Neural cell (in vitro differentiated cells): ENCODE results near the gene TRPT1. TPM values are rescaled to one million over a fixed set of nuclear protein-coding genes. Genes with fewer than 3 reads are reported as not detected.

Experiments used
- H2AFZ ChIP-seq: fragments of 200-600, 300-800 bp; sonication (generic), shearing (Covaris generic); 2 replicates; pipeline ENCODE4 v1.6.0; 2014; ENCODE audit warnings: low read depth, mild to moderate bottlenecking, antibody characterized with exemption, low read length, moderate library complexity
- H3F3A ChIP-seq: fragments of 200-600 bp; shearing (Covaris generic); 2 replicates; pipeline ENCODE4 v1.6.1; 2016; ENCODE audit warnings: mild to moderate bottlenecking, moderate library complexity, mixed read lengths, antibody characterized with exemption, low read length; ENCODE audit not compliant: insufficient read depth, poor library complexity, severe bottlenecking
- H3K27ac ChIP-seq: fragments of 200-600, 300-800 bp; sonication (generic), shearing (Covaris generic); 2 replicates; pipeline ENCODE4 v1.5.1; 2014; ENCODE audit warnings: mild to moderate bottlenecking, low read length, moderate library complexity
- H3K27me3 ChIP-seq: fragments of 300-800, 200-600 bp; sonication (generic), shearing (Covaris generic); 2 replicates; pipeline ENCODE4 v1.6.0; 2014; ENCODE audit warnings: mild to moderate bottlenecking, low read depth, low read length, moderate library complexity; ENCODE audit not compliant: insufficient read depth
- H3K36me3 ChIP-seq: fragments of 300-800, 200-600 bp; sonication (generic), shearing (Covaris generic); 2 replicates; pipeline ENCODE4 v1.5.1; 2014; ENCODE audit warnings: mild to moderate bottlenecking, antibody characterized with exemption, low read length, moderate library complexity; ENCODE audit not compliant: insufficient read depth
- H3K4me2 ChIP-seq: fragments of 300-800, 200-600 bp; sonication (generic), shearing (Covaris generic); 2 replicates; pipeline ENCODE4 v1.6.0; 2014; ENCODE audit warnings: mild to moderate bottlenecking, low read length
- H3K4me3 ChIP-seq: fragments of 300-800, 200-600 bp; sonication (generic), shearing (Covaris generic); 2 replicates; pipeline ENCODE4 v1.5.1; 2014; ENCODE audit warnings: mild to moderate bottlenecking, low read length, moderate library complexity
- H3K79me2 ChIP-seq: fragments of 200-600 bp; shearing (Covaris generic); replicated peaks from 2 replicates; pipeline ENCODE4 v1.6.0; 2014; ENCODE audit warnings: mild to moderate bottlenecking, low read length, moderate library complexity; ENCODE audit not compliant: insufficient read depth
- H3K9ac ChIP-seq: fragments of 300-800, 200-600 bp; sonication (generic), shearing (Covaris generic); 2 replicates; pipeline ENCODE4 v1.6.1; 2016; ENCODE audit warnings: mild to moderate bottlenecking, low read length, mixed read lengths
- H3K9me2 ChIP-seq: fragments of 200-600 bp; shearing (Covaris generic); 2 replicates; pipeline ENCODE4 v1.6.1; 2016; ENCODE audit warnings: mild to moderate bottlenecking, low read length, mixed read lengths; ENCODE audit not compliant: insufficient read depth
- H3K9me3 ChIP-seq: fragments of 200-600, 300-800 bp; sonication (generic), shearing (Covaris generic); 2 replicates; pipeline ENCODE4 v1.6.1; 2016; ENCODE audit warnings: mild to moderate bottlenecking, mixed run types, low read length, moderate library complexity, mixed read lengths
- H4K20me1 ChIP-seq: fragments of 200-600 bp; shearing (Covaris generic); 2 replicates; pipeline ENCODE4 v1.6.1; 2016; ENCODE audit warnings: mild to moderate bottlenecking, mixed run types; ENCODE audit not compliant: insufficient read depth
- EP300 ChIP-seq: fragments of 450-650 bp; conservative IDR thresholded peaks from 2 replicates; pipeline ENCODE4 v1.6.1; 2014; ENCODE audit warnings: antibody characterized with exemption, mild to moderate bottlenecking, moderate library complexity; ENCODE audit not compliant: poor library complexity, severe bottlenecking
- EZH2 ChIP-seq: fragments of 200-600, 300-800 bp; shearing (Covaris generic), sonication (generic); IDR thresholded peaks from 2 replicates; pipeline ENCODE4 v1.6.1; 2014; ENCODE audit warnings: antibody characterized with exemption, low read length, borderline replicate concordance, mild to moderate bottlenecking; ENCODE audit not compliant: insufficient read depth, poor library complexity, severe bottlenecking
- MXI1 ChIP-seq: fragments of 450-650 bp; conservative IDR thresholded peaks from 2 replicates; pipeline ENCODE4 v1.6.1; 2014; ENCODE audit warnings: antibody characterized with exemption, mild to moderate bottlenecking; ENCODE audit not compliant: poor library complexity, severe bottlenecking
- POLR2AphosphoS5 ChIP-seq: IDR thresholded peaks from 2 replicates; pipeline ENCODE4 v1.6.1; 2012
- RAD21 ChIP-seq: fragments of 450-650 bp; conservative IDR thresholded peaks from 2 replicates; pipeline ENCODE4 v1.6.1; 2014; ENCODE audit warnings: antibody characterized with exemption, mild to moderate bottlenecking, moderate library complexity
- SMC3 ChIP-seq: fragments of 450-650 bp; conservative IDR thresholded peaks from 2 replicates; pipeline ENCODE4 v1.6.1; 2014; ENCODE audit warnings: antibody characterized with exemption, mild to moderate bottlenecking, moderate library complexity; ENCODE audit not compliant: poor library complexity
- TAF1 ChIP-seq: IDR thresholded peaks from 2 replicates; pipeline ENCODE4 v1.6.1; 2012; ENCODE audit warnings: low read depth
- polyA plus RNA-seq: library from polyadenylated mRNA; depleted of rRNA; stranded (reverse); fragments of >200 nt; gene quantifications from 2 replicates; pipeline ENCODE4 v1.2.3, GENCODE V29; 2014
- TF ChIP-seq, protein P1 (sequence below): fragments of 450-650 bp; IDR thresholded peaks from 2 replicates; pipeline ENCODE4 v1.5.1; 2014; ENCODE audit warnings: antibody characterized with exemption, mild to moderate bottlenecking, moderate library complexity; ENCODE audit not compliant: poor library complexity, severe bottlenecking
- TF ChIP-seq, protein P2 (sequence below): IDR thresholded peaks from 2 replicates; pipeline ENCODE4 v1.6.1; 2012; ENCODE audit warnings: borderline replicate concordance

The TRPT1 gene
- polyA plus RNA-seq, 1 donor from 2014 or later = 67.2 TPM

- Histone ChIP-seq H3K27ac (no peak overlapping the region), H3K9me2 (no peaks in the 10 kb centered on the region), H2AFZ (no peak overlapping the region), H3K27me3 (peaks cover 8% of the 10 kb centered on the region), H3K9me3 (no peaks in the 10 kb centered on the region), H3K79me2 (no peaks in the 10 kb centered on the region), H3K9ac (no peak overlapping the region), H4K20me1 (no peaks in the 10 kb centered on the region), H3K4me2 (no peak overlapping the region), H3K36me3 (no peaks in the 10 kb centered on the region), H3F3A (no peaks in the 10 kb centered on the region), H3K4me3 (no peak overlapping the region)
- no peak for TF ChIP-seq EP300
- TF ChIP-seq TAF1 = no peak
- TF ChIP-seq MXI1 = no peak
- no peak for TF ChIP-seq EZH2
Observed at GRCh38 chr11:64235437-64236161, 9.6 kb upstream of the TRPT1 start.

GRCh38 chr11:64234647-64235379 lies 8.8 kb upstream of the TRPT1 start:
- H2AFZ ChIP-seq = no peak overlapping the region
- no peak overlapping the region for H3K4me2 ChIP-seq
- peak overlapping the region; percentile 59 for H3K4me3 ChIP-seq
- no peaks in the 10 kb centered on the region for H3F3A ChIP-seq
- H3K27ac ChIP-seq = no peak overlapping the region
- H3K27me3 ChIP-seq = peaks cover 8% of the 10 kb centered on the region
- no peaks in the 10 kb centered on the region for H3K79me2 ChIP-seq
- no peaks in the 10 kb centered on the region for H3K9me3 ChIP-seq
- no peaks in the 10 kb centered on the region for H4K20me1 ChIP-seq
- TF ChIP-seq, protein P1, sequence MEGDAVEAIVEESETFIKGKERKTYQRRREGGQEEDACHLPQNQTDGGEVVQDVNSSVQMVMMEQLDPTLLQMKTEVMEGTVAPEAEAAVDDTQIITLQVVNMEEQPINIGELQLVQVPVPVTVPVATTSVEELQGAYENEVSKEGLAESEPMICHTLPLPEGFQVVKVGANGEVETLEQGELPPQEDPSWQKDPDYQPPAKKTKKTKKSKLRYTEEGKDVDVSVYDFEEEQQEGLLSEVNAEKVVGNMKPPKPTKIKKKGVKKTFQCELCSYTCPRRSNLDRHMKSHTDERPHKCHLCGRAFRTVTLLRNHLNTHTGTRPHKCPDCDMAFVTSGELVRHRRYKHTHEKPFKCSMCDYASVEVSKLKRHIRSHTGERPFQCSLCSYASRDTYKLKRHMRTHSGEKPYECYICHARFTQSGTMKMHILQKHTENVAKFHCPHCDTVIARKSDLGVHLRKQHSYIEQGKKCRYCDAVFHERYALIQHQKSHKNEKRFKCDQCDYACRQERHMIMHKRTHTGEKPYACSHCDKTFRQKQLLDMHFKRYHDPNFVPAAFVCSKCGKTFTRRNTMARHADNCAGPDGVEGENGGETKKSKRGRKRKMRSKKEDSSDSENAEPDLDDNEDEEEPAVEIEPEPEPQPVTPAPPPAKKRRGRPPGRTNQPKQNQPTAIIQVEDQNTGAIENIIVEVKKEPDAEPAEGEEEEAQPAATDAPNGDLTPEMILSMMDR = peak; percentile 28
- no peak for TF ChIP-seq POLR2AphosphoS5
- H3K9ac ChIP-seq = peak overlapping the region; percentile 36
- H3K36me3 ChIP-seq = no peaks in the 10 kb centered on the region
- no peaks in the 10 kb centered on the region for H3K9me2 ChIP-seq

DNA sequence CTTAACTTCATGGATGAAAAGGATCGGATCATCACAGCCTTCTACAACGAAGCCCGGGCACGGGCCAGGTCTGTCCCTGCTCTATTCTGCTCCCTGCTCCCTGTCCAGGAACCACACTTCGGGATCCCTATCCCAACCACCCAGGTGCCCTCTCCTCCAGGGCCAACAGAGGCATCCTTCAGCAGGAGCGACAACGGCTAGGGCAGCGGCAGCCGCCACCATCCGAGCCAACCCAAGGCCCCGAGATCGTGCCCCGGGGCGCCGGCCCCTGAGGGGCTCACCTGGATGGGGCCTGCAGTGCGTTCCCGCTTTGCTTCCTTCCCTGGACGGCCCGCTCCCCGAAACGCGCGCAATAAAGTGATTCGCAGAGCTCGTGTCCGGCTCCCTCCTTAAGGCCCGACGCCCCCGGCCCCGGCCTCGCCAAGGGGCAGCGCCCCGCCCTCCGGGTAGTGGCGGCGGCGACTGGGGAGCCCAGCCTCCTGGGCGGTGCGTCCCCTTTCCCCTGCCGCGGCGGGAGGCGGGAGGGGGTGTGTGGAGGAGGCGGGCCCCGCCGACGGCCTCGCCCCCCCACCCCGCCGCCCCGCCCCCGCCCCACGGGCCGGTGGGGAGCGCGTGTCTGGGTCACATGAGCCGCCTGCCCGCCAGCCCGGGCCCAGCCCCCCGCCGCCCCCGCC lies 8.1 kb upstream of the TRPT1 start, which contains the start of gene VEGFB:
TSS of gene VEGFB (plus strand) at position 672 of the 674 bp plus-strand sequence. CDS start 250 bp downstream, outside the sequence.
- no peak within 1 kb of the TSS for H3K27ac ChIP-seq
- H3K9me2 ChIP-seq = no peaks in the 10 kb centered on the region
- H3K4me2 ChIP-seq = no peak within 1 kb of the TSS
- H3K36me3 ChIP-seq = no peaks in the 10 kb centered on the region
- H3F3A ChIP-seq = no peaks in the 10 kb centered on the region
- peaks cover 8% of the 10 kb centered on the region for H3K27me3 ChIP-seq
- H2AFZ ChIP-seq = no peak within 1 kb of the TSS
- H3K79me2 ChIP-seq = no peaks in the 10 kb centered on the region
- H3K4me3 ChIP-seq = peak within 1 kb of the TSS; percentile 59
- H3K9ac ChIP-seq = peak within 1 kb of the TSS; percentile 47
- H4K20me1 ChIP-seq = no peaks in the 10 kb centered on the region
- no peak for TF ChIP-seq TAF1
- TF ChIP-seq, protein P2, sequence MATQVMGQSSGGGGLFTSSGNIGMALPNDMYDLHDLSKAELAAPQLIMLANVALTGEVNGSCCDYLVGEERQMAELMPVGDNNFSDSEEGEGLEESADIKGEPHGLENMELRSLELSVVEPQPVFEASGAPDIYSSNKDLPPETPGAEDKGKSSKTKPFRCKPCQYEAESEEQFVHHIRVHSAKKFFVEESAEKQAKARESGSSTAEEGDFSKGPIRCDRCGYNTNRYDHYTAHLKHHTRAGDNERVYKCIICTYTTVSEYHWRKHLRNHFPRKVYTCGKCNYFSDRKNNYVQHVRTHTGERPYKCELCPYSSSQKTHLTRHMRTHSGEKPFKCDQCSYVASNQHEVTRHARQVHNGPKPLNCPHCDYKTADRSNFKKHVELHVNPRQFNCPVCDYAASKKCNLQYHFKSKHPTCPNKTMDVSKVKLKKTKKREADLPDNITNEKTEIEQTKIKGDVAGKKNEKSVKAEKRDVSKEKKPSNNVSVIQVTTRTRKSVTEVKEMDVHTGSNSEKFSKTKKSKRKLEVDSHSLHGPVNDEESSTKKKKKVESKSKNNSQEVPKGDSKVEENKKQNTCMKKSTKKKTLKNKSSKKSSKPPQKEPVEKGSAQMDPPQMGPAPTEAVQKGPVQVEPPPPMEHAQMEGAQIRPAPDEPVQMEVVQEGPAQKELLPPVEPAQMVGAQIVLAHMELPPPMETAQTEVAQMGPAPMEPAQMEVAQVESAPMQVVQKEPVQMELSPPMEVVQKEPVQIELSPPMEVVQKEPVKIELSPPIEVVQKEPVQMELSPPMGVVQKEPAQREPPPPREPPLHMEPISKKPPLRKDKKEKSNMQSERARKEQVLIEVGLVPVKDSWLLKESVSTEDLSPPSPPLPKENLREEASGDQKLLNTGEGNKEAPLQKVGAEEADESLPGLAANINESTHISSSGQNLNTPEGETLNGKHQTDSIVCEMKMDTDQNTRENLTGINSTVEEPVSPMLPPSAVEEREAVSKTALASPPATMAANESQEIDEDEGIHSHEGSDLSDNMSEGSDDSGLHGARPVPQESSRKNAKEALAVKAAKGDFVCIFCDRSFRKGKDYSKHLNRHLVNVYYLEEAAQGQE = no peak
- no peak for TF ChIP-seq EZH2
- no peak for TF ChIP-seq MXI1
- no peak for TF ChIP-seq EP300
- TF ChIP-seq, protein P1 = no peak
- TF ChIP-seq POLR2AphosphoS5 = no peak
- TF ChIP-seq RAD21 = no peak
- no peak for TF ChIP-seq SMC3
- no peaks in the 10 kb centered on the region for H3K9me3 ChIP-seq
